Thyroid gland (tissue), 4 donors: Measurements from ENCODE around the gene PPP1R2B. TPM values are rescaled to one million over a fixed set of nuclear protein-coding genes. Genes with fewer than 3 reads are reported as not detected.

ENCODE experiments used
- DNase-seq, 2 donors: peaks; one replicate each; pipeline ENCODE4 v3.0.0-alpha.2; 2019
- H3K27ac ChIP-seq, 3 donors: fragments of 200-600 bp; sonication (generic); 1 replicate in 2 of 3; 2 replicates in 1 of 3; pipeline ENCODE4 v1.5.1; 2016 to 2019; ENCODE audit warnings: mild to moderate bottlenecking in 1 of 3, moderate library complexity in 1 of 3
- H3K27me3 ChIP-seq: fragments of 200-600 bp; sonication (generic); one replicate; pipeline ENCODE4 v1.5.1; 2019
- H3K36me3 ChIP-seq, 2 donors: fragments of 200-600 bp; sonication (generic); one replicate each; pipeline ENCODE4 v1.5.1; 2016 to 2019
- H3K4me1 ChIP-seq, 2 donors: fragments of 200-600 bp; sonication (generic); one replicate each; pipeline ENCODE4 v1.5.1; 2017 to 2019
- H3K4me3 ChIP-seq, 3 donors: fragments of 200-600 bp; sonication (generic); replicated peaks in 1 of 3; 1 replicate in 2 of 3; 2 replicates in 1 of 3; pipeline ENCODE4 v1.5.1; 2016; ENCODE audit warnings: mild to moderate bottlenecking in 1 of 3
- H3K9me3 ChIP-seq: fragments of 200-600 bp; sonication (generic); one replicate; pipeline ENCODE4 v1.5.1; 2017
- CTCF ChIP-seq, 6 experiments: fragments of 200-600 bp in 3 of 6; fragments of 450-650 bp in 3 of 6; sonication (generic) in 3 of 6; IDR thresholded peaks; one replicate each; pipeline ENCODE4 v1.5.1; 2016 to 2019; ENCODE audit warnings: antibody characterized with exemption in 6 of 6, mild to moderate bottlenecking in 2 of 6, inconsistent platforms in 1 of 6, moderate library complexity in 1 of 6
- POLR2A ChIP-seq, 2 donors: fragments of 450-650 bp; IDR thresholded peaks; one replicate each; pipeline ENCODE4 v1.6.1; 2017; ENCODE audit warnings: antibody characterized with exemption in 2 of 2, mild to moderate bottlenecking in 2 of 2, moderate library complexity in 1 of 2
- WGBS, 2 donors: methylation state at CpG; one replicate each; pipeline ENCODE4 v1.1.5; 2017; 5-methylcytosine and 5-hydroxymethylcytosine counted together
- intact Hi-C: fragments of 100-400 bp; cut with DNase I; formaldehyde crosslinking; loops from one replicate; pipeline ENCODE4 v1.15.1; 2023
- total RNA-seq, 4 donors: library from RNA; depleted of rRNA; stranded (reverse); fragments of >200 nt; gene quantifications; one replicate each; pipeline ENCODE4 v1.2.3, GENCODE V29; 2016

Gene PPP1R2B
- total RNA-seq, 4 donors from 2014 or later: not detected

DNA sequence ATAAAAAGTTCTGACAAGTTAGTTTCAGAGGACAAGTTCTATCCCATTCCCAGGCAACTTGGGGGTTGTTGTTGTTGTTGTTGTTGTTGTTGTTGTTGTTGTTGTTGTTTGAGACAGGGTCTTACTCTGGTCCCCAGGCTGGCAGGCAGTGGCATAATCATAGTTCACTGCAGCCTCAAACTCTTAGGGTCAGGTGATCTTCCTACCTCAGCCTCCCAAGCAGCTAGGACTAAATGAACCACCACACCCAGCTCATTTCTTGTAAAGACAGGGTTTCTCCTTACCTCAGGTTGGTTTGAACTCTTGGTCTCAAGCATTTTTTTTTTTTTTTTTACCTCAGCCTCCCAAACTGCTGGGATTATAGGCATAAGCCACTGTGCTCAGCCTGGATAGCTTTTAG is 15.3 kb downstream of the PPP1R2B start:
- Histone ChIP-seq H3K9me3 (no peaks in the 10 kb centered on the region), H3K4me3 (no peak overlapping the region), H3K36me3 (no peaks in the 10 kb centered on the region), H3K4me1 (no peaks in the 10 kb centered on the region), H3K27me3 (no peaks in the 10 kb centered on the region), H3K27ac (no peak overlapping the region)
- no peak for DNase-seq
- intact Hi-C loops: no loop called here
- TF ChIP-seq POLR2A (IDR thresholded peaks at IDR 0.05) (no peak), CTCF (IDR thresholded peaks at IDR 0.05) (no peak)

- 87 to 89% methylated on average over 1 of the region's 1 CpG for WGBS, 2 donors
- H3K36me3 ChIP-seq: no peaks in the 10 kb centered on the region
- TF ChIP-seq CTCF (IDR thresholded peaks at IDR 0.05) (no peak), POLR2A (IDR thresholded peaks at IDR 0.05) (no peak)
- intact Hi-C loops: no loop called here
- no peak overlapping the region for H3K4me3 ChIP-seq
- no peak overlapping the region for H3K27ac ChIP-seq
- no peaks in the 10 kb centered on the region for H3K9me3 ChIP-seq
- no peak for DNase-seq
- no peaks in the 10 kb centered on the region for H3K27me3 ChIP-seq
- H3K4me1 ChIP-seq: no peaks in the 10 kb centered on the region
Measured at GRCh38 chr5:156870498-156870839, 20.4 kb downstream of the PPP1R2B start.

GRCh38 chr5:156871212-156871611 is 21.1 kb downstream of the PPP1R2B start:
- intact Hi-C loops: no loop called here
- TF ChIP-seq POLR2A (IDR thresholded peaks at IDR 0.05) (no peak), CTCF (IDR thresholded peaks at IDR 0.05) (no peak)
- H3K27ac ChIP-seq: no peak overlapping the region
- WGBS, 2 donors: 83 to 100% methylated on average over 1 of the region's 1 CpG
- no peak for DNase-seq
- no peak overlapping the region for H3K4me3 ChIP-seq
- H3K9me3 ChIP-seq: no peaks in the 10 kb centered on the region
- H3K4me1 ChIP-seq: no peaks in the 10 kb centered on the region
- H3K27me3 ChIP-seq: no peaks in the 10 kb centered on the region
- H3K36me3 ChIP-seq: no peaks in the 10 kb centered on the region

DNA sequence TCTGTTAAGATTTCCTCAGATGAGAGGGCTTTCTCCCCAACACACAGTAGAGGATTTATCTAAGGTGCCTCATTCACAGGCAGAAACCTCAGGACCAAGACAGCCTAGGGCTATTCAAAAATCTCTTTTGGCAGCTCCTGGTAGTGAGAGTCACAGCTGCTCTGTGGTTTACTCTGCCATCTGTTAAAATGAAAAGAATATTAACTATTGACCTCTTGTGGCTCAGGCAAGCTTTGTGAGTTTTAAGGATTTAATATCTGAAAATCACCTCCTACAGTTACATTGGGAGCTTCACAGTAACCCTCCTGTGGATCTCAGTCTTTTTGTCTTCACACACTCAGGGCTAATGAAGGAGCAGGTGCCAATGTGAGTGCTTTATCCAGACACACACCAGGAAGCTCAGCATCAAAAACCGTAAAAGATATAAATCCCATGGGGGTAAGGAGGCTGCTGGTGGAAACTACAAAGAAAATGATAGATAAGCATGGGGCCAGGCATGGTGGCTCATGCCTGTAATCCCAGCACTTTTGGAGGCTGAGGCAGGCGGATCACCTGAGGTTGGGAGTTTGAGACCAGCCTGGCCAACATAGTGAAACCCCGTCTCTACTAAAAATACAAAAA is 29.7 kb downstream of the PPP1R2B start:
- WGBS, 2 donors: 86 to 89% methylated on average over 3 of the region's 3 CpGs
- TF ChIP-seq POLR2A (IDR thresholded peaks at IDR 0.05) (no peak), CTCF (IDR thresholded peaks at IDR 0.05) (no peak)
- H3K4me3 ChIP-seq: no peak overlapping the region
- H3K27ac ChIP-seq: no peak overlapping the region
- H3K27me3 ChIP-seq: no peaks in the 10 kb centered on the region
- H3K9me3 ChIP-seq: no peaks in the 10 kb centered on the region
- no peak for DNase-seq
- intact Hi-C loops: no loop called here
- H3K36me3 ChIP-seq: no peaks in the 10 kb centered on the region
- H3K4me1 ChIP-seq: no peaks in the 10 kb centered on the region

- Histone ChIP-seq H3K27ac (no peak overlapping the region), H3K9me3 (no peaks in the 10 kb centered on the region), H3K4me1 (no peaks in the 10 kb centered on the region), H3K36me3 (no peaks in the 10 kb centered on the region), H3K27me3 (no peaks in the 10 kb centered on the region), H3K4me3 (no peak overlapping the region)
- 73 to 83% methylated on average over 3 of the region's 3 CpGs for WGBS, 2 donors
- no peak for DNase-seq
- no peak for TF ChIP-seq POLR2A (IDR thresholded peaks at IDR 0.05)
- no peak for TF ChIP-seq CTCF (IDR thresholded peaks at IDR 0.05)
- intact Hi-C loops: no loop called here
Measured at GRCh38 chr5:156883316-156883875, 33.3 kb downstream of the PPP1R2B start.
